Uterus (tissue), 4 donors: ENCODE results near the gene GGA2. TPM values are rescaled to one million over a fixed set of nuclear protein-coding genes. Genes with fewer than 3 reads are reported as not detected.

Experiments
- DNase-seq, 2 donors: peaks; one replicate each; pipeline ENCODE4 v3.0.0-alpha.2; 2019 to 2020
- H3K27ac ChIP-seq, 2 donors: fragments of 200-600 bp; sonication (generic); 1 replicate in 1 of 2; 2 replicates in 1 of 2; pipeline ENCODE4 v1.5.1; 2016 to 2018
- H3K27me3 ChIP-seq, 2 donors: fragments of 200-600 bp; sonication (generic); one replicate each; pipeline ENCODE4 v1.5.1; 2018 to 2019; ENCODE audit warnings: control low read depth in 1 of 2
- H3K36me3 ChIP-seq, 2 donors: fragments of 200-600 bp; sonication (generic); one replicate each; pipeline ENCODE4 v1.5.1; 2019; ENCODE audit warnings: control low read depth in 1 of 2
- H3K4me1 ChIP-seq, 2 donors: fragments of 200-600 bp; sonication (generic); one replicate each; pipeline ENCODE4 v1.5.1; 2018 to 2019; ENCODE audit warnings: control low read depth in 1 of 2
- H3K4me3 ChIP-seq, 2 donors: fragments of 200-600 bp; sonication (generic); 1 replicate in 1 of 2; 2 replicates in 1 of 2; pipeline ENCODE4 v1.5.1; 2018 to 2019; ENCODE audit warnings: mild to moderate bottlenecking in 1 of 2
- H3K9me3 ChIP-seq, 2 donors: fragments of 200-600 bp; sonication (generic); one replicate each; pipeline ENCODE4 v1.5.1; 2019; ENCODE audit warnings: control low read depth in 1 of 2
- POLR2A ChIP-seq, 2 donors: fragments of 450-650 bp; IDR thresholded peaks; one replicate each; pipeline ENCODE4 v1.6.1; 2016; ENCODE audit warnings: antibody characterized with exemption in 2 of 2, mild to moderate bottlenecking in 1 of 2, moderate library complexity in 1 of 2
- intact Hi-C: fragments of 100-400 bp; cut with DNase I; formaldehyde crosslinking; loops from one replicate; pipeline ENCODE4 v1.15.1; 2023; ENCODE audit warnings: low total_unique reads
- total RNA-seq, 4 donors: library from RNA; depleted of rRNA in 3 of 4; stranded (reverse); fragments of >200 nt in 3 of 4; gene quantifications; one replicate each; pipeline versions ENCODE4 v1.1.0 to v1.2.4, GENCODE V29; 2014 to 2023
- TF ChIP-seq, protein P1 (sequence below), 4 experiments: fragments of 200-600 bp in 2 of 4; fragments of 450-650 bp in 2 of 4; sonication (generic) in 2 of 4; IDR thresholded peaks; one replicate each; pipeline ENCODE4 v1.5.1; 2016 to 2019; ENCODE audit warnings: antibody characterized with exemption in 4 of 4, mild to moderate bottlenecking in 2 of 4, moderate library complexity in 1 of 4
- donor health status: DM: yes; HTN: yes; CAD: no.

Gene GGA2, protein sequence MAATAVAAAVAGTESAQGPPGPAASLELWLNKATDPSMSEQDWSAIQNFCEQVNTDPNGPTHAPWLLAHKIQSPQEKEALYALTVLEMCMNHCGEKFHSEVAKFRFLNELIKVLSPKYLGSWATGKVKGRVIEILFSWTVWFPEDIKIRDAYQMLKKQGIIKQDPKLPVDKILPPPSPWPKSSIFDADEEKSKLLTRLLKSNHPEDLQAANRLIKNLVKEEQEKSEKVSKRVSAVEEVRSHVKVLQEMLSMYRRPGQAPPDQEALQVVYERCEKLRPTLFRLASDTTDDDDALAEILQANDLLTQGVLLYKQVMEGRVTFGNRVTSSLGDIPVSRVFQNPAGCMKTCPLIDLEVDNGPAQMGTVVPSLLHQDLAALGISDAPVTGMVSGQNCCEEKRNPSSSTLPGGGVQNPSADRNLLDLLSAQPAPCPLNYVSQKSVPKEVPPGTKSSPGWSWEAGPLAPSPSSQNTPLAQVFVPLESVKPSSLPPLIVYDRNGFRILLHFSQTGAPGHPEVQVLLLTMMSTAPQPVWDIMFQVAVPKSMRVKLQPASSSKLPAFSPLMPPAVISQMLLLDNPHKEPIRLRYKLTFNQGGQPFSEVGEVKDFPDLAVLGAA
- total RNA-seq = 10 to 100 TPM; 54.8 to 96.0 (median 72.7) TPM

GRCh38 chr16:23510164-23510914, at the start of gene GGA2:
GGA2 (minus strand) TSS chr16:23510494; CDS start chr16:23510411, 83 bp downstream.
- intact Hi-C loops = no loop called here
- Histone ChIP-seq H3K4me3 (peak within 1 kb of the TSS; percentile 43 to 99), H3K4me1 (peaks cover 0 to 6% of the 10 kb centered on the region in 2 donors)

DNA sequence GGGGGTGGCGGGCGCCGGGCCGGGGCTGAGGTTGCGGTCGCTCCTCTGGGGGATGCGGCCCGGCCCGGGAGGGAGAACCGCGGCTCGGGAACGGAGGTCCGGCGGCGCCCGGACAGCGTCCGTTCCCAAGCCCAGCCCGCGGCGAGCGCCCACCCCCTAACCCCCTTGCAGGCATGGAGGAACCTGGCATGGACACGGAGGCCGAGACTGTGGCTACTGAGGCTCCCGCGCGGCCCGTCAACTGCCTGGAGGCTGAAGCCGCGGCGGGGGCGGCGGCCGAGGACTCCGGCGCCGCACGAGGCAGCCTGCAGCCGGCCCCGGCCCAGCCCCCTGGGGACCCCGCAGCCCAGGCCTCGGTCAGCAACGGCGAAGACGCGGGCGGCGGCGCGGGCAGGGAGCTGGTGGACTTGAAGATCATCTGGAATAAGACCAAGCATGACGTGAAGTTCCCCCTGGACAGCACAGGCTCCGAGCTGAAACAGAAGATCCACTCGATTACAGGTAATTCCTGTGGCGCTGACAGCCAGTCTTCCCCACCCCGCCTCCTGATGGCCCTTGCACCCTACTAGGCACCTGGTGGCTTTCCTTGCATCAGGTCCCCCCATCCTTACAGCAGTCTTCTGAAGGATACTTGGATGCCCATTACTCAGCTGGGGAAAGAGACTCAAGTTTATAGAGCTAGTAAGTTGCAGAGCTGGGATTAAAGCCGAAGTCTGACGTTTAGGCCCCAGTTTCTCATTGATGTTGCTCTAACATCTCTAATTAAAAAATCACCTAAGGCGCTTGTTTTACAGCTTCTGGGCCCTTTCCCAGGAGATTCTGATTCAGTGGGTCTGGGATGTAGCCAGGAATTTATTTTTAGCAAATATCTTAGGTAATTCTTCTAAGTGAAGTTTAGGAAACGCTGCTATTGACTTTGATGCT, 47.7 kb upstream of the GGA2 start:
- peak in 1 of 2 donors; percentile 44 for DNase-seq
- intact Hi-C loops = no loop called here
- peak overlapping the region; percentile 87 to 92 for H3K27ac ChIP-seq
- TF ChIP-seq, protein P1, sequence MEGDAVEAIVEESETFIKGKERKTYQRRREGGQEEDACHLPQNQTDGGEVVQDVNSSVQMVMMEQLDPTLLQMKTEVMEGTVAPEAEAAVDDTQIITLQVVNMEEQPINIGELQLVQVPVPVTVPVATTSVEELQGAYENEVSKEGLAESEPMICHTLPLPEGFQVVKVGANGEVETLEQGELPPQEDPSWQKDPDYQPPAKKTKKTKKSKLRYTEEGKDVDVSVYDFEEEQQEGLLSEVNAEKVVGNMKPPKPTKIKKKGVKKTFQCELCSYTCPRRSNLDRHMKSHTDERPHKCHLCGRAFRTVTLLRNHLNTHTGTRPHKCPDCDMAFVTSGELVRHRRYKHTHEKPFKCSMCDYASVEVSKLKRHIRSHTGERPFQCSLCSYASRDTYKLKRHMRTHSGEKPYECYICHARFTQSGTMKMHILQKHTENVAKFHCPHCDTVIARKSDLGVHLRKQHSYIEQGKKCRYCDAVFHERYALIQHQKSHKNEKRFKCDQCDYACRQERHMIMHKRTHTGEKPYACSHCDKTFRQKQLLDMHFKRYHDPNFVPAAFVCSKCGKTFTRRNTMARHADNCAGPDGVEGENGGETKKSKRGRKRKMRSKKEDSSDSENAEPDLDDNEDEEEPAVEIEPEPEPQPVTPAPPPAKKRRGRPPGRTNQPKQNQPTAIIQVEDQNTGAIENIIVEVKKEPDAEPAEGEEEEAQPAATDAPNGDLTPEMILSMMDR (IDR thresholded peaks at IDR 0.05) = no peak
- no peak for TF ChIP-seq POLR2A (IDR thresholded peaks at IDR 0.05)
- H3K27me3 ChIP-seq = no peaks in the 10 kb centered on the region
- H3K9me3 ChIP-seq = no peaks in the 10 kb centered on the region
- peaks cover 8 to 10% of the 10 kb centered on the region in 2 donors for H3K4me1 ChIP-seq
- peak overlapping the region; percentile 70 to 90 for H3K4me3 ChIP-seq
- H3K36me3 ChIP-seq = no peaks in the 10 kb centered on the region

More at GRCh38 chr16:23510164-23510914, at the start of gene GGA2:
- peak within 1 kb of the TSS; percentile 70 to 89 for H3K27ac ChIP-seq
- DNase-seq = peak; percentile 81 to 90
- no peaks in the 10 kb centered on the region for H3K36me3 ChIP-seq
- no peaks in the 10 kb centered on the region for H3K9me3 ChIP-seq
- no peaks in the 10 kb centered on the region for H3K27me3 ChIP-seq
- TF ChIP-seq POLR2A (IDR thresholded peaks at IDR 0.05) = peak; percentile 91 to 94
- TF ChIP-seq, protein P1 (IDR thresholded peaks at IDR 0.05) = peak in 2 of 4 experiments; percentile 43 to 51

GRCh38 chr16:23556881-23557778, 46.8 kb upstream of the GGA2 start, which contains the start of the genes EARS2 and UBFD1:
EARS2 (minus strand) TSS chr16:23557350; CDS start chr16:23557343, 7 bp downstream.
UBFD1 (plus strand) TSS chr16:23557727; CDS start chr16:23557743, 16 bp downstream.
- DNase-seq = peak; percentile 96 to 98
- H3K36me3 ChIP-seq = no peaks in the 10 kb centered on the region
- peak; percentile 22 to 37 for TF ChIP-seq POLR2A (IDR thresholded peaks at IDR 0.05)
- TF ChIP-seq, protein P1 (IDR thresholded peaks at IDR 0.05) = peak; percentile 84 to 95 (median 93)
- H3K9me3 ChIP-seq = no peaks in the 10 kb centered on the region
- H3K27me3 ChIP-seq = no peaks in the 10 kb centered on the region
- peaks cover 8 to 10% of the 10 kb centered on the region in 2 donors for H3K4me1 ChIP-seq
- intact Hi-C loops = no loop called here
- peak within 1 kb of the TSS; percentile 70 to 90 for H3K4me3 ChIP-seq
- H3K27ac ChIP-seq = peak within 1 kb of the TSS; percentile 87 to 92

DNA sequence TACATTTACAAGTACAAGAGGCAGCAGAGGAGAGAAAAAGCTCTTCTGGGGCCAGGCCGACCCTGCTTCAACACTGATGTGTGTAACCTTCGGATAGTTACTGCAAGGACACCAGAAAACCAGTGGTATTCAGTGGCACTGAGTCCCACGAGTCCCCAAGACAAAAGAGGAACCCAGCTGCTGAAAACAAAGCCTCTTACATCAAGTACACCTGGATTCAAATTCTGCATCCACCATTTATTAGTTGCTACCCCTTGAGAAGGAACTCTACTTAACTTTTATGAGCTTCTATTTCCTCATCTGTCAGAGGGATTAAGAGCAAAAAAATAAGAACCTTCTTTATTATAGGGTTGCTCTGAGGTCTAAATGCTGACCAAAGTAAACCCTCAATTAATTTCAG, 44.2 kb upstream of the GGA2 start:
- H3K27ac ChIP-seq = no peak overlapping the region
- H3K27me3 ChIP-seq = no peaks in the 10 kb centered on the region
- intact Hi-C loops = no loop called here
- H3K4me1 ChIP-seq = peaks cover 2 to 8% of the 10 kb centered on the region in 2 donors
- no peaks in the 10 kb centered on the region for H3K9me3 ChIP-seq
- no peak for TF ChIP-seq POLR2A (IDR thresholded peaks at IDR 0.05)
- TF ChIP-seq, protein P1 (IDR thresholded peaks at IDR 0.05) = no peak
- H3K36me3 ChIP-seq = no peaks in the 10 kb centered on the region
- DNase-seq = no peak
- H3K4me3 ChIP-seq = no peak overlapping the region
